Measurements from ENCODE around the gene SLC12A6.

DNA sequence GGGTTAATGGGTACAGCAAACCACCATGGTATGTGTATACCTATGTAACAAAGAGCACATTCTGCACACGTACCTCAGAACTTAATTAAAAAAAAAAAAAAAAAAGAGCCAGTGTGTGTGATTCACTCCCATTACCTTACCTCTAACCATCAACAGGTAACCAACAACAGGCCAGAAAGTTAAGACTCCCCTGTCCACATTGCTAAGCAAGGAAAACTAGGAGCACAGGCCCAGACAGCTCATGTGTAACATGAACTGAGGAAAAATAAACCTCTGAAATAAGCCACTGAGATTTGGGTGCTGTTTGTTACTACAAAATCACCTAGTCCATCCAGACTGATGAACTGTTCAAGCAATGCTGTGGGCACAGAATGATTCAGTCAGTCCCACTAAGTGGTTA lies 133.6 kb downstream of the SLC12A6 start:
- no peak for TF ChIP-seq POLR2A (IDR thresholded peaks at IDR 0.05; ENCODE audit: insufficient read depth in 1 of 2, low read depth in 2 of 2, low read length in 2 of 2)
- TF ChIP-seq ELF3 (CRISPR knock-in tag; IDR thresholded peaks at IDR 0.05), result no peak
- TF ChIP-seq ZNF101 (CRISPR knock-in tag; IDR thresholded peaks at IDR 0.05; ENCODE audit: borderline replicate concordance, low read depth), result no peak
- TF ChIP-seq ZNF674 (CRISPR knock-in tag; IDR thresholded peaks at IDR 0.05; ENCODE audit: low read depth), result no peak
- TF ChIP-seq, protein P1, sequence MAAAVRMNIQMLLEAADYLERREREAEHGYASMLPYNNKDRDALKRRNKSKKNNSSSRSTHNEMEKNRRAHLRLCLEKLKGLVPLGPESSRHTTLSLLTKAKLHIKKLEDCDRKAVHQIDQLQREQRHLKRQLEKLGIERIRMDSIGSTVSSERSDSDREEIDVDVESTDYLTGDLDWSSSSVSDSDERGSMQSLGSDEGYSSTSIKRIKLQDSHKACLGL (CRISPR knock-in tag; IDR thresholded peaks at IDR 0.05), result no peak
- TF ChIP-seq, protein P2, sequence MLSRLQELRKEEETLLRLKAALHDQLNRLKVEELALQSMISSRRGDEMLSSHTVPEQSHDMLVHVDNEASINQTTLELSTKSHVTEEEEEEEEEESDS (CRISPR knock-in tag; IDR thresholded peaks at IDR 0.05; ENCODE audit: borderline replicate concordance), result no peak
- TF ChIP-seq MTA1 (CRISPR knock-in tag; IDR thresholded peaks at IDR 0.05; ENCODE audit: borderline replicate concordance), result no peak
- no peak for TF ChIP-seq THAP11 (CRISPR knock-in tag; IDR thresholded peaks at IDR 0.05)

Data from HepG2 (cell line).